ENCODE results near the gene ARHGEF2.
A peak's percentile ranks its signal among the peaks of the same experiment; 100 is the strongest.

ARHGEF2 gene

DNA sequence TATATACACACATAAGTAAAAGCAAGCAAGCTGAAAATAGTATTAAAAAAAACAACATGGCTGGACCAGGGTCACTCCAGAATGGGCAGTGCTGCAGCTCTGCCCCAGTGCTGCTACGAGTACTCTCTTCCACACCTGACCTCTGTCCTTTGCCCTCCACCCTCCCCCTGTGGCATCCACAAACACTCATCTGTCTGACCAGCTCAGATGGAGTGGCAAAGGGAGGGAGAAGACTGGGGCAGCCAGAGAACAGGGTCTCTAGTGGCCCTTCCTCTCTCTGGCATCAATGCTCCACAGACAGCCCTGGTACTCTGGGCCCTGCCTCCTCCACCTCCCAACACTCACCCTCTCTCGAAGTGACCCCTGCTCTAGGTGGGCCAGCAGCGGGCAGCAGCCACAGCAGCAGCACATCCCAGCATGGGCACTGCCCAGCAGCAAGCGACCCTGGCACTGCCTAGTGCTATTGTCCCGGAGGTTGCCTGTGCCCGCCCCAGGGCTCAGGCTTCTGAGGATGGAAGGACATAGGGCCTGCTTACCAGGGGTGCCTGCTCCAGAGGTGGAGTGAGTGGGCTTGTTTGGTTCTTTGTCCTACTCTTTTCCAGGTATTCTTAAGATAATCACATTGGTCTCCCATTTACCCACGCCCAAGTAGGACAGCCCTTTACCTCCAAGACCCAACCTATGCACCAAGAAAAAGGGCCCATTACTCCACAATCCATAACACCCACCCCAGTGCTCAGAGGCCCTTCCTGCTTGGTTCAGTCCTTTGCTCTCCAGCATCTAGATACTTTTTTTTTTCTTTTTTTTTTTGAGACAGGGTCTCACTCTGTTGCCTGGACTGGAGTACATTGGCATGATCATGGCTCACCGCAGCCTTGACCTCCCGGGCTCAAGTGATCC lies 6.2 kb downstream of the ARHGEF2 start:
- no peak for DNase-seq (ENCODE audit: low read depth, low spot score)

DNA sequence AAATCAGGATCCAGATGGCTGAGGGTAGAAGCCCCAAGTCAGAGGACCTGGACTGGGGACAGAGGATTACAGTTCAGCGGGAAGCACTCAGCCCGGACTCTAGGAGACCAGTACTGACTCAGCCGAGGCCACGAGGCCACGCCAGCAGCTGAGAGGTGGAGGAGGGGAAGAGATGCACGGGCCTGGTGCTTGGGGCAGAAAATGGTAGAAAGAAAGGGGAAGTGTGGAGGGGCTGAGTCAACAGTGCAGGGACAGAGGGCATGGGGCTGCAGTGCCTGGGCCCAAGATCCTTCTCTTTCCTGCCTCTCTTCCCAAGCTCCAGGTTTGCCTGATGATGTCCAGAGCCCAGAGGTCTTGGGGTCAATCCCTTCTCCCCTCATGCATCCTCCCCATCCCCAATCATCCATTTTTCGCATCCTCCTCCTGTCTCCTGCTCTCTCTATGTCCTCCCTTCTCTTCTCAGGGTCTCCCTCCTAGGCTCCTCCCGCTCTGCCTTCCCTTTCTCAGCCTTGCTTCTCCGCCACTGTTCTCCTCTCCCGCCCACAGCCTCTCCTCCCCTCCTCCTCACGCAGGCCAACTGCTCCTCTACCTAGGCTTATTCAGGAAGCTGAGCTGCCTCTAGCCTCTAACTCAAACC lies 7.7 kb downstream of the ARHGEF2 start:
- peak; percentile 73 for DNase-seq (ENCODE audit: low read depth, low spot score)

DNA sequence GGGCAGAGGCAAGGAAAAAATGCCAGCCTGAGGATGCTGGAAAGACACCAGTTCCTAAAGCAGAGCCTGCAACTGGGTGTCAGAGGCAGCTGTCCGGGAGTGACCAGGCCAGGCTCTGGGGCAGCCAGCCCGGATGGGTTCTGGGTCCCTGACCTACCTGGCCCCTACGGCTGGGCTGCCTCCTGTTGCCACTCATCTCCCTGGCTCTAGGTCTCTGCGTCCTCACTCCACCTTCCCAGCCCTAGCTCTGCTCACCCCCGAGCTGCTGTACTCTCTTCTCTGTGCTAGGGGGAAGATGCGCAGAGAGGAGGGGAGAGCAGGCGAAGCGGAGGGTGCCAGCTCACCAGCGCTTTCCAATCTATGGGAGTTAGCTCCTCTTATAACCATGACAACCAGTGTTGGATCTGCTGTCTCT lies 9.0 kb downstream of the ARHGEF2 start:
- DNase-seq (ENCODE audit: low read depth, low spot score): no peak

DNA sequence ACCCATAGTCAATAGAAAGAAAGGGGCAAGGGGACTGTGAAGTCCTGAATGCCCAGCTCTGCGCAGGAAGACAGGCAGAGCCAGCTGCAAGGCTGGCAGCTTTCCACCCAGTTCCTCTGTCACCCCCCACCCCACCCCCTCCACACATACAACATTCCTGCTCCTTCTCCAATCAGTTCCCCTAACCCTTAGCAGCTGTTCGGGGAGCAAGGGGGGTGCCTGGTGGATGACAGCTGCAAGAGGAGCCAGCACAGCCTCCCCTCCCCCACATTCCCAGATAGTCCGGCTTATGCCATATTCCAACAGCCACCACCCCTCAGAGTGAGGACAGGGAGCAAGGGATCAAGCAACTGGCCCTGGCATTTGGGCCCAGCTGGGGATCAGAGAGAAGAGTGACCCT lies 9.7 kb downstream of the ARHGEF2 start:
- DNase-seq (ENCODE audit: low read depth, low spot score): peak; percentile 22

DNA sequence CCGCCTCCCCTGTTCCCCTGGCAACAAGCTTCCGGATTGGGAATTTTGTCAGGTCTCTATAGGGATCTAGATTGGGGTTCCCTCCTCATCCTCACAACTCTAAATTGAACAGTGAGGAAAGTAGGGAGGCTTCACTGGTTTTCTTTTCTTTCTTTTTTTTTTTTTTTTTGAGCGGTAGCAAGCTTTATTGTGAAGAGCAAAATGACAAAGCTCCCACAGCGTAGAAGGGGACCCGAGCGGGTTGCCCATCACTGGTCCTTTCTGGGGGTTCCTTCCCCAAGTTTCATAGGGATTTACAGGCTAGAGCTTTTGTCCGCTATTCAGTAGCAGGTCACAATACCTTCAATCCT lies 10.3 kb downstream of the ARHGEF2 start:
- DNase-seq (ENCODE audit: low read depth, low spot score): no peak

DNA sequence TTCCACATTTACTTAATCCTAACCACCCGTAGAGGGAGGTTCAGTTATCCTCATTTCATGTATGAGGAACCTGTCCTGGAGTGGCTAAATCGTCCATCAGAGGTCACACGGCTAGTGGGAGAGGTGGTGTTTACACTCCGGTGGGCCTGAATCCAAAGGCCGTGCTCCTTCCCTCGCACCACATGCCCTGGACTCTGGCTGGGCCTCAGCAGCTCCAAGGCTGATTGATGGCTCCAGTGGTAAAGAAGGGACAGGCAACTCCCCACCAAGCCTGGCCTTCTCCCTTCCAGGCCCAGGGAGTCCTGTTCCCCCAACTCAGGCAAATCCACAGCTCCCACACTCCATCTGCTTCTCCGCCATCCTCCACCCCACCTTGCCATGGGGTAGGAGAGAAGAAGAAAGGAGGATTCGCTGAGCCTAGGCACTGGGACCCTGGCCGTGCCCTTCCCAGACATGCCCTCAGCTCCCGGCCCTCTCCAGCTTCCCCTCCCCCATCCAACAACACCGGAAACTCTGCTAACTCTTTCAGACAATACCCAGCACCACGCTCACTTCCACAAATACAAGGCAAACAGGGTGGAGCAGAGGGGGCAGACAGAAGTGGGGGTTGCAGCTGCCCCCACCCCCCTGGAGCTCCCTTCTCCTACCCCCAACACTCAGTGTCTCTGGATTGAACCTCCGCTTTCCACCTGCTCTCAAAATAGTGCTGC lies 10.9 kb downstream of the ARHGEF2 start:
- no peak for DNase-seq (ENCODE audit: low read depth, low spot score)

- DNase-seq (ENCODE audit: low read depth, low spot score): no peak
These were observed 11.6 kb downstream of the ARHGEF2 start for GRCh38 chr1:155966750-155967149.

DNA sequence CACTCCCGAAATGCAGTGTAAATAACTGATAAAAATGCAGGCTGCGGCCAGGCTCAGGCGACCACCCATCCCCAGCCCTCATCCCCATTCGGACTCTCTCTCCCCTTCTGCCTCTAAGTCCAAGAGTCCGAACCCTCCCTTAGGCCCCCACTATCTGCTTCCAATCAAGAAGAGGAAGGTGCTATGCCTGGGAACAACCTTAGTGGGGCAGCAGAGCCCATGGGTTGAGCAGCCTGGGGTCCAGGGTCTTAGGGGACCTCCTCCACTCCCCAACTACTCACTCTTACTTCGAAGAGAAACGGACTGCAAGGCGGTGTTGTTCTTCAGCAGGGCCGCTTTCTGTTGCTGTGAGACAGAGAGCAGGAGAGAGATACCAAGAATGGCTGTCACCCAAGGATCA lies 12.2 kb downstream of the ARHGEF2 start:
- no peak for DNase-seq (ENCODE audit: low read depth, low spot score)

- no peak for DNase-seq (ENCODE audit: low read depth, low spot score)
These were observed 14.2 kb downstream of the ARHGEF2 start for GRCh38 chr1:155964193-155964592.

DNA sequence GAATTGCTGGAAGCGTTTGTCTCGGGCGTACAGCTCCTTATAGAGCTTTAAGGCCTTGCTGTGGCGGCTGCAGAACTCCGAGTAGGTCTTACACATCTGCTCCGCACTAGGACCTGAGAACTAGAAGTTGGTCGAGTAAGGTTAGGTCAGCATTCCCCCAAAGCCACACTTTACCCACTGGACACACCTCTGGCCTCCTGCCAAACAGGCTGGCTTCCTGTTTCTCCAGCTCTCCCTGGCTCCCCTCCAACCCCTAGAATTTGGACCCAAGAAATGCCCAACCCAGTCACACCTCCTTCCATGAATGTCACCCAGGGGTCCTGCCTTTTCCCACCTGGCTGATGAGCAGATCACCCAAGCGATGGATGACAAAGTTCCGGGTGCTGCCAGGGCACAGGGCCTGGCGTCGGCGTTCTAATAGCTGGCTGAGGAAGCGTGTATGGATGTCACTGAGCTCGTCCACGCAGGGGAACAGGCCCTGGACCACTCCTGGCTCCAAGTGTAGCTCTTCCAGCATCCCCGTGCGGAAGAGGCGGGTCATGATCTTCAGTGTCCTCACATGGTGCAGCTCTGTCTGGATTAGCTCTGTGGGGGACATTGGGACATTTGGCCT lies 15.6 kb downstream of the ARHGEF2 start:
- peak; percentile 57 for DNase-seq (ENCODE audit: low read depth, low spot score)

DNA sequence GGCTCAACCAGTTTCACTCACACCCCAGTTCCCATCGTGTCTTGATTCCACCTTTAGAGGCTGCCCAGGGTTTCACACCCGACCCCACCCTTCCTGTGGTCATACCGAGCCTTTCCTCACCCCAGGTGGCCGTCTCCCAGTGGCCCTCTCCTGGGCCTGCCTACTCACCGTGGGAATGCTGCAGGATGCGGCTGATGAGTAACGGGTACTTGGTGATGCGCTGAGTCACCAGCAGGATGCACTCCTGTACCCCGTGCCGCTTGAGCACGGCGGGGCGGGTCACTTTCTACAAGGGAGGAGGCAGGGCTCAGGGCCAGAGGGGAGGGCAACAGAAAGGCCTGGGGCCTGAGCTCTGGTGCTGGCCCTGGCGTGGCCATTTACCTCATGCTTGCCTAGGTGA lies 16.4 kb downstream of the ARHGEF2 start:
- DNase-seq (ENCODE audit: low read depth, low spot score): peak; percentile 95

- DNase-seq (ENCODE audit: low read depth, low spot score): no peak
These were observed 18.1 kb downstream of the ARHGEF2 start for GRCh38 chr1:155960081-155960745.

DNA sequence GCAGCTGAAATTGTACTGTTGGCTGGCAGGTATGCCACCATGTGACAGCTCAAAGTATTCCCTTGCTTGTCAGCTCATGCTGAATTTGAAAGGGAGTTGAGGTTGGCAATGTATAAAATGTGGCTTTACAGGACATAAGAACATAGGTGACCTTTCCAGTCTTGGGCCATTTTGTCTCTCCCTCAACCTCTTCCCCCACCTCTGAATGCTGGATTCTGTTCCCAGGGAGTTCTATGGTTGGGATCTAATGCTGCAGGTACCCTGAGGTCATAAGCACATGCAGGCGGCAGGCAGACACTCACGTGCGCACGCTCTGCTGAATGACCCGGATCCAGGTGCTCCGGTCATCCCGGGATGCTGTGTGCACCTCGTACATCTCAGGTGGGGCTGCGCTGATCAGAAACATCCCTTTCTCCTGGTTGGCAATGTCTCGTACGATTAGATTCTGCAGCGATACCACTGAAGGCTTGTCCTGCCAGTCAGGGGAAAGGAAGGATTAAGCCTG lies 20.9 kb downstream of the ARHGEF2 start:
- DNase-seq (ENCODE audit: low read depth, low spot score): no peak

DNA sequence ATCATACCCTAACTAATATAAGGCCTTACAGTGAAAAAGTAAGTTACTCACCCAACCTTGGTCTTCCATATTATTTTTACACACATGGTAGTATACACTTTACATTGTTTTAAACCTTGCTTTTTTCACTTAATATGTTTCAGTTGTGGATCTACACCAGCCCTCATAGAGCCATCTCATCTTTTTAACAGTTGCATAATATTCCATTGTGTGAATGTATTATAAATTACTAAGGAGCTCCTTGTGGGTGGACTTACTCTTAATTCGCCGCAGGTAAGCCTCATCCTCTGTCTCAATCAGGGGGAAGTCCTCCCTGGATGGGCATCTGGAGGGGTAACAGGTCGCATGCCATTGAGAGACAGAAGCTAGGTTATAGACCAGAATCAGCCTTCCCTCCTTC lies 23.7 kb downstream of the ARHGEF2 start:
- no peak for DNase-seq (ENCODE audit: low read depth, low spot score)

DNA sequence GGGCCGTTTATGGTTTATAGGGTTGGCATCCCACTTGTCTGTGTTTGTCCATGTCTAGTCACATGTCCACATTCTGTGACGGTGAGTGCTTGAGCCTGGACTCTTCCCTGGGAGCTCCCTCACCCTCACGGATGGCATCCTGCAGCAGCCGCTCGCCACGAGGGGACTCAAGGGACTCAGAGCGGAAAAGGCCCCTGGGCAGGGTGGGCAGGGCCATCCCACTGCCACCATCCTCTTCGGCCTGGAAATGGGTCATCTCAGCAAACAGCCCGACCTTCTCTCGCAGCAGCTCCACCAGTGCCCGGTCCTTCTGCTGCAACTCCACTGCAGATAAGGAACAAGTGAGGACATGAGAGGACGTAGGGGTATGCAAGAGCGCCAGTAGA lies 25.8 kb downstream of the ARHGEF2 start:
- no peak for DNase-seq (ENCODE audit: low read depth, low spot score)

DNA sequence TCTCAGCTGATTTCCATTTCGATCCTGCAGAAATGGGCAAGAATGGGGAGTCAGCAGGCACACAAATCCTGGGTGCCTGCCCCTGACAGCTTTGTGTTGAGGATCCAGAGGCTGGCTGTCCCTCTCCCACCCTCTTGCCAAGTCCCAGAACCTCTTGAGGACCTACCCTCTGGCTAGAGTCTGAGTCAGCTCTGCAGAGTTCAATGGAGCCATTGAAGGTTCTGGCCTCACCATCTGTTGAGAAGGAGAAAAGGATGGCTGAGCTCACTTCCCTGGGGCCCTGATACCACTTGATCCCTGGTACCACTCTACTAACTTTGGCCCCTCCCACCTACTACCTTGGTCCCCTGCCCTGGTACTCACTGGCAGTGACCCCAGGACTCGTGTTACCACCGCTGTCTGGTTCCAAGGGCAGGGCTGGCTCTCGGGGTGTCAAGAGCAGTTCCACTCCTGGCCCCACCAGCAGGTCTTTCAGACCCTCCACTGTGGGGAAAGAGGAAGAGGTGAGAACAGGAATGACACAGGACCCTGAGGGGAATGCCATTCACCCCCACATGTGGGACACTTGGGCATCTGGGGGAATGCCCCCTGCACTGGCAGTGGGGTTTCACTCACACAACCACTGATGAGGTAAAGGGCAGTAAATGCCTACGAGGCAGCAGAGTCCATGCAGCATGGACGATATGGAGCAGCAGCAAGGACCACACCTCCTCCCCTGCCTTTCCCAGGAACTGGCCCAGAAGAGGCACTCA lies 26.4 kb downstream of the ARHGEF2 start:
- DNase-seq (ENCODE audit: low read depth, low spot score): no peak

- no peak for DNase-seq (ENCODE audit: low read depth, low spot score)
These were observed 27.5 kb downstream of the ARHGEF2 start for GRCh38 chr1:155950829-155951228.

DNA sequence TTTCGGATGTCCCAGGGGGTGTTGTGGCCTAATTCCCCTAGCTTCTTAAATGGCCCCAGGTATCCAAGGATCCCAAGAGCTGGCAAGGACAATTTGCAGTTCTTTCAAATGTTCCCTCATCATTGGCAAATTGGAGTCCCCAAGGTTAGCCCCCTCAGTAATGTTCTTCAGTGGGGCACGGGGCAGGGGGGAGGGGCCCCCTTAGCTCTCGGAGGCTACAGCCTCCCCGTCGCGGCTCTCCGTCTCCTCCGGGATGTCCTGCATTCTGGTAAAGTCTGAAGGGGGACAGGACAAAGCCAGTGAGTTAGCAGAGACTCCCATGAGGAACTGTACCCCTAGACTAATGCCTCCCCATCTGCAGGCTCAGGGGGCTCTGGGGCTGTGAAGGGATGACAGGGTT lies 30.6 kb downstream of the ARHGEF2 start:
- no peak for DNase-seq (ENCODE audit: low read depth, low spot score)

- no peak for DNase-seq (ENCODE audit: low read depth, low spot score)
These were observed 31.1 kb downstream of the ARHGEF2 start for GRCh38 chr1:155947292-155947691.

- no peak for DNase-seq (ENCODE audit: low read depth, low spot score)
These were observed 31.6 kb downstream of the ARHGEF2 start for GRCh38 chr1:155946633-155947219.
